Activated naive CD4-positive, alpha-beta T cell treated with anti-CD3 and anti-CD28 coated beads, Interleukin-2, amount 50 U/mL, for 24 hours (primary cell): ENCODE data around the gene ST6GALNAC4.

Source experiments
- H3K27ac Mint-ChIP-seq: one replicate; pipeline ENCODE4 v1.8.0; 2021; ENCODE audit warnings: mild to moderate bottlenecking, mixed read lengths
- H3K27me3 Mint-ChIP-seq: one replicate; pipeline ENCODE4 v1.8.0; 2021; ENCODE audit warnings: mixed read lengths
- H3K36me3 Mint-ChIP-seq: one replicate; pipeline ENCODE4 v1.8.0; 2021; ENCODE audit warnings: mixed read lengths
- H3K4me1 Mint-ChIP-seq: one replicate; pipeline ENCODE4 v1.8.0; 2021; ENCODE audit warnings: mixed read lengths
- H3K4me3 Mint-ChIP-seq: one replicate; pipeline ENCODE4 v1.8.0; 2021; ENCODE audit warnings: mild to moderate bottlenecking, mixed read lengths
- H3K9me3 Mint-ChIP-seq: one replicate; pipeline ENCODE4 v1.8.0; 2021; ENCODE audit warnings: mixed read lengths

ST6GALNAC4 gene

DNA sequence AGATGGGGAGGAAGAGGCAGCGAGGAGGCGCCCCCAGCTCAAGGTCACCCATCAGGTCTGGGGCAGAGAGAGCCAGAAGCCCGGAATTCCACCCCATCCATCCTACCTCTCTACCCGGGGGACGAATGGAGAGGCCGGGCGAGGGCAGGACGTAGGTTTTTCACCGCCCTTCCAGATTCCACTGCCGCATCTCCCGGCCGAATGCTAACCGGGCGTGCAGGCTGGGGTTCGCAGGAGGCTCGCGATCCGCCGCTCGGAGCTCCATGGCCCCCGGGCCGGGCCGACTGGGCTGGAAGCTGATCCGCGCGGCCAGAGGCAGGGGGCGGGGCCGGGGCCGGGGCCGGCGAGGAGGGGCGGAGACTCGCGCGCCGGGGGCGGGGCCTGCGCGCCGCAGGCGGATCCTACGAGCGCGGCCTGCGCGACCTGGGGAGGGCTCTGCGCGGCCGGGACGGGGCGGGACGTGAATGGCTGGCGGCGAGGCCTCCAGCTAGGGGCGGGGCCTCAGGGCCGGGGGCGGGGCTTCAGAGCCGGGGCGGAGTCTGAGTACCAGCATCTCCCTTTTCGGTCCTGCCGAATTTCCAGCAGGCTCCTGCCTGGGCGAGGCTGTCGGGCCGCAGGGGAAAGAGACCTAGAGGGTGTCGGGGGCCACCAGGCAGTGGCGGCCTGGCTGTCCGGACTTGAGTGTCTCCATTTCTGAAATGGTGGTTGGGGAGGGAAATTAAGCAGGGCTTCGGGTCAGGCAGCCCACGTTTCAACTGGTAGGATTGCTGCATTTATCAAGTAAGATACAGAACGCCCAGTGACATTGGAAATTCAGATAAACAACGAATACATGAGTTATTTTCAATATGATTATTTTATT lies at the start of gene ST6GALNAC4:
TSS of gene ST6GALNAC4 (minus strand) at position 322 of the 862 bp plus-strand sequence. CDS start 622 bp downstream, outside the sequence.
- Mint-ChIP-seq H3K36me3 (no peaks in the 10 kb centered on the region), H3K4me1 (peaks cover 46% of the 10 kb centered on the region), H3K9me3 (no peaks in the 10 kb centered on the region), H3K27me3 (no peaks in the 10 kb centered on the region), H3K4me3 (peak within 1 kb of the TSS; percentile 86), H3K27ac (peak within 1 kb of the TSS; percentile 79)

- no peaks in the 10 kb centered on the region for H3K27me3 Mint-ChIP-seq
- peaks cover 98% of the 10 kb centered on the region for H3K4me1 Mint-ChIP-seq
- peak overlapping the region; percentile 88 for H3K4me3 Mint-ChIP-seq
- H3K27ac Mint-ChIP-seq: peak overlapping the region; percentile 99
- no peaks in the 10 kb centered on the region for H3K9me3 Mint-ChIP-seq
- peaks cover 5% of the 10 kb centered on the region for H3K36me3 Mint-ChIP-seq
These were observed 49.1 kb upstream of the ST6GALNAC4 start for GRCh38 chr9:127965953-127966352.

GRCh38 chr9:127963359-127964064 lies 46.7 kb upstream of the ST6GALNAC4 start:
- H3K27ac Mint-ChIP-seq: peak overlapping the region; percentile 99
- H3K4me1 Mint-ChIP-seq: peaks cover 98% of the 10 kb centered on the region
- no peaks in the 10 kb centered on the region for H3K9me3 Mint-ChIP-seq
- H3K36me3 Mint-ChIP-seq: peaks cover 10% of the 10 kb centered on the region
- H3K27me3 Mint-ChIP-seq: no peaks in the 10 kb centered on the region
- peak overlapping the region; percentile 78 for H3K4me3 Mint-ChIP-seq

GRCh38 chr9:127963041-127963358 lies 46.2 kb upstream of the ST6GALNAC4 start:
- Mint-ChIP-seq H3K4me3 (peak overlapping the region; percentile 78), H3K36me3 (peaks cover 10% of the 10 kb centered on the region), H3K27me3 (no peaks in the 10 kb centered on the region), H3K27ac (peak overlapping the region; percentile 99), H3K9me3 (no peaks in the 10 kb centered on the region), H3K4me1 (peaks cover 98% of the 10 kb centered on the region)

DNA sequence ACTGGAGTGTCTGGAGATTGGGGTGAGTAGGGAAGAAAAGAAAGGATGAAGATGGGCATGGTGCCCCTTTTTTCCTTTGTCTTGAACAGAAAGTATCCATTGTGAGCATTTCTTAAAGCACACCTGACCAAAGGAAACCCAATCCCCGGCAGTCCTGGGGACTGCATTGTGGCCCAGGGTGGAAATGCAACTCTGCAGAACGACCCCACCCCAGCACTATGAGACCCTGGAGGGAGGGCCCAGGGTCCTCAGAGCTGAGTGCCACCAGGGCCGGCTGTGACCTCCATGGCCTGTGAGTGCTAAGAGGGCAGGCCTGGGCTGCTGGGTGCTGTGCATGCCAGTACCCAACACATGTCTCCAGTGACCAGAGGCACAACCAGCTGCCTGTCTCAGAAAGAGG lies 45.4 kb upstream of the ST6GALNAC4 start:
- H3K27ac Mint-ChIP-seq: peak overlapping the region; percentile 99

DNA sequence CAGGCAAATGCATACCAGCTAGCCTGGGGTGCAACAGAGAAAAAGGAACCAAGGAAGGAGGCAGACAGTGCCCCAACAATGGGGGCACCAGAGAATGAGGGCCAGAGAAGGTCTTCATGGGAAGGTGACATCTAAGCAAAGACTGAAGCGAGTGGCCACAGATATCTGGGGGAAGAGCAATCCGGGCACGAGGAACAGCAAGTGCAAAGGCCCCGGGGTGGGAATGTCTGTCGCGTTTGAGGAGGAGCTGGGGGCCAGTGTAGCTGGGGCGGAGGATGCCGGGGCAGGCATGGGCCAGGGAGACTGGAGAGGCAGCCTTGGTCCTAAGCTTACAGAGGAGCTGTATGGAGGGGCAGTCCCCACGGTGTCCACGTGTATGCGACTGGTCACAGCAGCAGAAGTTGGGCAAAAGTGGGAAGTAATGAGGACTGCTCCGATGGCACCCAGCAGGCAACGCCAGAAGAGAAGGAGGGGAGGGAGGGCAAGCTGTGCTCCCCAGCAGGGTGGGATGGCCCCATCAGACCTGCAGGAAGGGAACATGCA lies 44.8 kb upstream of the ST6GALNAC4 start:
- Mint-ChIP-seq H3K9me3 (no peaks in the 10 kb centered on the region), H3K4me3 (peak overlapping the region; percentile 46), H3K27me3 (no peaks in the 10 kb centered on the region), H3K27ac (peak overlapping the region; percentile 99), H3K36me3 (peaks cover 12% of the 10 kb centered on the region), H3K4me1 (peaks cover 98% of the 10 kb centered on the region)

More for the DNA sequence above, 45.4 kb upstream of the ST6GALNAC4 start:
- Mint-ChIP-seq H3K27me3 (no peaks in the 10 kb centered on the region), H3K9me3 (no peaks in the 10 kb centered on the region), H3K36me3 (peaks cover 12% of the 10 kb centered on the region), H3K4me3 (peak overlapping the region; percentile 78), H3K4me1 (peaks cover 98% of the 10 kb centered on the region)

- no peaks in the 10 kb centered on the region for H3K9me3 Mint-ChIP-seq
- H3K27ac Mint-ChIP-seq: peak overlapping the region; percentile 99
- H3K4me3 Mint-ChIP-seq: peak overlapping the region; percentile 46
- no peaks in the 10 kb centered on the region for H3K27me3 Mint-ChIP-seq
- H3K36me3 Mint-ChIP-seq: peaks cover 12% of the 10 kb centered on the region
- peaks cover 94% of the 10 kb centered on the region for H3K4me1 Mint-ChIP-seq
These were observed 44.3 kb upstream of the ST6GALNAC4 start for GRCh38 chr9:127961155-127961490.

GRCh38 chr9:127960410-127961154 lies 43.7 kb upstream of the ST6GALNAC4 start:
- Mint-ChIP-seq H3K36me3 (peaks cover 12% of the 10 kb centered on the region), H3K4me1 (peaks cover 95% of the 10 kb centered on the region), H3K27me3 (no peaks in the 10 kb centered on the region), H3K27ac (peak overlapping the region; percentile 99), H3K9me3 (no peaks in the 10 kb centered on the region), H3K4me3 (peak overlapping the region; percentile 72)

GRCh38 chr9:127959841-127960409 lies 43.1 kb upstream of the ST6GALNAC4 start:
- H3K4me3 Mint-ChIP-seq: peak overlapping the region; percentile 72
- H3K4me1 Mint-ChIP-seq: peaks cover 95% of the 10 kb centered on the region
- no peaks in the 10 kb centered on the region for H3K27me3 Mint-ChIP-seq
- no peaks in the 10 kb centered on the region for H3K9me3 Mint-ChIP-seq
- H3K36me3 Mint-ChIP-seq: peaks cover 12% of the 10 kb centered on the region
- H3K27ac Mint-ChIP-seq: peak overlapping the region; percentile 95

DNA sequence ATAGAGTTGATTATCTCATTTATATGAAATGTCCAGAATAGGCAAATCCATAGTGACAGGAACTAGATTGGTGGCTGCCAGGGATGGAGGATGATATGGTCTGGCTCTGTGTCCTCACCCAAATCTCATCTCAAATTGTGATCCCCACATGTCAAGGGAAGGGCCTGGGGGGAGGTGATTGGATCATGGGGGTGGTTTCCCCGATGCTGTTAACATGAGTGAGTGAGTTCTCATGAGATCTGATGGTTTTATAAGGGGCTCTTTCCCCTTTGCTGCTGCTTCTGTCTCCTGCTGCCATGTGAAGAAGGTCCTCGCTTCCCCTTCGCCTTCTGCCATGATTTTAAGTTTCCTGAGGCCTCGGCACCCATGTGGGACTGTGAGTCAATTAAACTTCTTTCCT lies 42.6 kb upstream of the ST6GALNAC4 start:
- Mint-ChIP-seq H3K9me3 (no peaks in the 10 kb centered on the region), H3K27ac (peak overlapping the region; percentile 95), H3K4me1 (peaks cover 96% of the 10 kb centered on the region), H3K27me3 (no peaks in the 10 kb centered on the region), H3K4me3 (peak overlapping the region; percentile 72), H3K36me3 (peaks cover 12% of the 10 kb centered on the region)

DNA sequence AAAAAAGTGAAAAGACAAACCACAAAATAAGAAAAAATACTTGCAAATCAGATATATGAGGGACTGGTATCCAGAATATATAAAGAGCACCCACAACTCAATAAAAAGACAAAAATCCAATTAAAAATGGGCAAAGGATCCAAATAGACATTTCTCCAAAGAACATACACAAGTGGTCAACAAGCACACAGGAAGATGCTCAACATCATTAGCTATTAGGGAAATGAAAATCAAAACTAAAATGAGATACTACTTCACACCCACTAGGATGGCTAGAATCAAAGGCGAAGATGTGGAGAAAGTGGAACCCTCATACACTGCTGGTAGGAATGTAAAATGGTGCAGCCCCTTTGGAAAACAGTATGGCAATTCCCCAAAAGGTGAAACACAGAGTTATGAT lies 41.9 kb upstream of the ST6GALNAC4 start:
- Mint-ChIP-seq H3K4me1 (peaks cover 96% of the 10 kb centered on the region), H3K27me3 (no peaks in the 10 kb centered on the region), H3K27ac (peak overlapping the region; percentile 95), H3K4me3 (peak overlapping the region; percentile 72), H3K36me3 (peaks cover 12% of the 10 kb centered on the region), H3K9me3 (no peaks in the 10 kb centered on the region)

- Mint-ChIP-seq H3K36me3 (peaks cover 8% of the 10 kb centered on the region), H3K27ac (peak overlapping the region; percentile 99)
These were observed 38.6 kb upstream of the ST6GALNAC4 start for GRCh38 chr9:127955294-127956015.

GRCh38 chr9:127954831-127955293 lies 38.0 kb upstream of the ST6GALNAC4 start:
- Mint-ChIP-seq H3K9me3 (no peaks in the 10 kb centered on the region), H3K36me3 (peaks cover 8% of the 10 kb centered on the region), H3K4me1 (peaks cover 91% of the 10 kb centered on the region), H3K27me3 (no peaks in the 10 kb centered on the region), H3K27ac (peak overlapping the region; percentile 99), H3K4me3 (peak overlapping the region; percentile 82)

More at GRCh38 chr9:127955294-127956015, 38.6 kb upstream of the ST6GALNAC4 start:
- Mint-ChIP-seq H3K27me3 (no peaks in the 10 kb centered on the region), H3K4me1 (peaks cover 91% of the 10 kb centered on the region), H3K9me3 (no peaks in the 10 kb centered on the region), H3K4me3 (peak overlapping the region; percentile 82)

DNA sequence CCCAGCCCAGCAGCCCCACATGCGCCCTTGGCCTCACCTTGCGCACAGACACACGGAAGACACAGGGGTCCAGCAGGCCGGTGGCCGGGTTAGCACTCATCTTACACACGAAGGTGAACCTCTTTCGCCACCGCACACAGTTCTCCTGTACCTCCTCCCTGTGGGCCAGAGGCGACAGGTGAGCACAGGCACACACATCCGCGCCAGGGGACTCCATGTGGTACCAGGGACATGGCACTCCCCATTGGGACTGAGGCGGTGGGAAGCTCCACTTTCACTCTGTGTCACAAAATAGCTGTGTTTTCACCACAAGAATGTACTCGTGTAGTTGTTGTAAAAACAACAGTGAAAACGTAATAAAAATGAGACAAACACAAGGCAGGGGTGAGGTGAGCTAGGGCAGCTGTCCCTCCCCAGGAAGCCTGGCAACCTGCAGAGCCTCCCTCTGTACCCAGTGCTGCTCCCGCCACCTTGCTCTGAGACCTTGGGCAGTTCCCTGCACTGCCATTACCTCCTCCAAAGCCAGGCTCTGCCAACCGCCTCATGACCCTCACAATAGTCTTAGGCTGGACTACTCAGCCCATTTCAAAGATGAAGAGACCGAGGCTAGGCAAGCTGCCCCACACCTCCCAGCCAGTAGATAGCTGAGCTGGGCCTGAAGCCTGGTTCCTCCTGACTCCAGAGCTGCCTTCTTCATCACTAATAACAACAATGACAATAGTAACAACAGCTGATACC lies 37.1 kb upstream of the ST6GALNAC4 start:
- Mint-ChIP-seq H3K4me1 (peaks cover 86% of the 10 kb centered on the region), H3K27ac (peak overlapping the region; percentile 99), H3K4me3 (peak overlapping the region; percentile 82), H3K27me3 (no peaks in the 10 kb centered on the region), H3K9me3 (no peaks in the 10 kb centered on the region), H3K36me3 (peaks cover 5% of the 10 kb centered on the region)
